ENCODE measurements around the gene B3GLCT.
"Not testable (repeated sequence)": the region's sequence is repeated elsewhere in the genome, so short reads cannot be mapped to it uniquely, and the experiment has no call there.

Gene B3GLCT

DNA sequence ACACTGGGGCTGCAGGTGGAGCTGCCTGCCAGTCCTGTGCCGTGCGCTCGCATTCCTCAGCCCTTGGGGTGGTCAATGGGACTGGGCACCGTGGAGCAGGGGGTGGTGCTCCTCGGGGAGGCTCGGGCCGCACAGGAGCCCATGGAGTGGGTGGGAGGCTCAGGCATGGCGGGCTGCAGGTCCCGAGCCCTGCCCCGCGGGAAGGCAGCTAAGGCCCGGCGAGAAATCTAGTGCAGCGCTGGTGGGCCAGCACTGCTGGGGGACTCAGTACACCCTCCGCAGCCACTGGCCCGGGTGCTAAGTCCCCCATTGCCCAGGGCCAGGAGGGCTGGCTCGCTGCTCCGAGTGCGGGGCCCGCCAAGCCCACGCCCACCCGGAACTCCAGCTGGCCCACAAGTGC, 139.8 kb downstream of the B3GLCT start:
- not testable (repeated sequence) for DNase-seq (ENCODE audit: low read depth in 2 of 2, low spot score in 1 of 2)

DNA sequence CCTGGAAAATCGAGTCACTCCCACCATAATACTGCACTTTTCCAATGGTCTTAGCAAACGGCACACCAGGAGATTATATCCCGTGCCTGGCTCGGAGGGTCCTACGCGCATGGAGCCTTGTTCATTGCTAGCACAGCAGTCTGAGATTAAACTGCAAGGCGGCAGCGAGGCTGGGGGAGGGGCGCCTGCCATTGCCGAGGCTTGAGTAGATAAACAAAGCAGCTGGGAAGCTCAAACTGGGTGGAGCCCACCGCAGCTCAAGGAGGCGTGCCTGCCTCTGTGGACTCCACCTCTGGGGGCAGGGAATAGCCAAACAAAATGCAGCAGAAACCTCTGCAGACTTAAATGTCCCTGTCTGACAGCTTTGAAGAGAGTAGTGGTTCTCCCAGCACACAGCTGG, 141.1 kb downstream of the B3GLCT start:
- not testable (repeated sequence) for DNase-seq (ENCODE audit: low read depth in 2 of 2, low spot score in 1 of 2)

DNA sequence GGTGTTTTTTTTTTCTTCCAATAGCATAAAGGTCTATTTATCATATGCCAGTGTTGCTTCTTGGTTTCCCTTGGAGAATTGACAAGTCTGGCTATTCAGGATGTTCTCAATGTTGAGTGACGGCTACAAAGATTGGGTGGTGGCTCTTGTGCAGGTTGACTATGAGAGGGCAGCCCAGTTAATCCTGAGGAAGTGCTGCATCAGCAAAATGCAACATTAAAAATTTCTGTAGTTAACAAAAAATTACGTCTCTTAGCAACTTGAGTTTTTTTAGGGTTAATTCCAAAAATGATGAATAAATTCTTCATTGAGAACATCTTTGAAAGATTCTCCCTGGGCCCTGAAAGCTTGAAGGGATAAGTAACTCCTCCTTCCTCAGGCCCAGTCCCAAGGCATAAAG, 147.1 kb downstream of the B3GLCT start:
- DNase-seq (ENCODE audit: low read depth in 2 of 2, low spot score in 1 of 2), result no peak

- no peak for DNase-seq (ENCODE audit: low read depth in 2 of 2, low spot score in 1 of 2)
Measured at GRCh38 chr13:31349156-31349555, 149.4 kb downstream of the B3GLCT start.

DNA sequence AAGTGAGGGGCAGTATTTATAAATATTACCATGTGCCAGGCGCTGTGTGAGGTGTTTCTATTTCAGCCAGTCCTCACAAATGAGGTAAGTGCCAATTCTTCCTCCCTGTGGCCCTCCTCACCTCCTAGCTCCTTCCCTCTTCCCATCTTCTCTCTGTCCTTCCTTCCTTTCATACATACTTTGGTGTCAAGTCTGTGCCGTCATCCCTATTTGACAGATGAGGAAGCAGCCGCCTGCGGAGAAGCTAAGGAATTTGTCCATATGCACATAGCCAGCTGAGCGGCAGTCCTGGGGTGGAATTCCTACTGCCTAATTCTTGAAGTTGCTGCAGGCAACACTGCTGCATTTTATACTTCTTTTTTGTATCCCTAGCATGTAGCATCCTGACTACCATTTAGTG, 150.8 kb downstream of the B3GLCT start:
- no peak for DNase-seq (ENCODE audit: low read depth in 2 of 2, low spot score in 1 of 2)

GRCh38 chr13:31351376-31351775, 151.6 kb downstream of the B3GLCT start:
- DNase-seq (ENCODE audit: low read depth in 2 of 2, low spot score in 1 of 2), result no peak

DNA sequence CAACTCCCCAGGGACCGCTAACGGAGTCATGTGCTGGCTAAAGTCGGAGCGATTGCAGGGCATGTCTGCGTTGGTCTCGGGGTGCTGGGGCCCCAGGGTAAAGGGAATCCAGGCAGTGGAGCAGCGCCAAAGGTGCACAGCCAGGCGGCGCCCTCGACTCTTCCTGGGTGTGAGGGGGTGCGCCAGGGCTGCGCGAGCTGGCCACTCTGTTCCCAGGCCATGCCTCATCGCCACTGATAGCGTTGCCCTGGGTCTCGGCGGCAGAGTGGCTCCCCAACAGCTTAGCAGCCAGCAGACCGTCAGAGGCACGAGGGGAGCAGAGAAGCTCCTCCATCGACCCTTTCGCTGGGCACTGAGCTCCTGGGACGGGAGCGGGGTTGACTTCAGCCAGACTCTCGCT, 152.7 kb downstream of the B3GLCT start:
- no peak for DNase-seq (ENCODE audit: low read depth in 2 of 2, low spot score in 1 of 2)

GRCh38 chr13:31355001-31355400, 155.2 kb downstream of the B3GLCT start:
- DNase-seq (ENCODE audit: low read depth in 2 of 2, low spot score in 1 of 2), result no peak

GRCh38 chr13:31356991-31357390, 157.2 kb downstream of the B3GLCT start:
- no peak for DNase-seq (ENCODE audit: low read depth in 2 of 2, low spot score in 1 of 2)

DNA sequence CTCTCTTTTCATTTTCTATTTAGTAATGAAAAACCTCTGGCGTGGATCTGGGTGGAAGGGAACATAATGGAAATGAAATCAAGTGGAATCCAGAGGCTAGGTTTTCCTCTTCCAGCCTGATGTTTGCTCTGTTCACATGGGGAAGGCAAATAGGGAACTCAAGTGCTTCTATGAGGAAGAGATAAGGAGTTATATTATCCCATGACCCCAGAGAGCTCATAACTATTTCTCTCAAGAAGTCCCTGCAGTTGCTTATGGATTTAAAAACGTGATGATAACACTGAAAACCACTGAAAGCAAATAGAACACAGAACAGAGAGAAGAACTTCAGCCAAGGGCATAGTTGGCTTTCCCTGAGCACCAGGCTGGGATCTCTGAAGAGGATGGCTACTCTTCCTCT, 157.8 kb downstream of the B3GLCT start:
- no peak for DNase-seq (ENCODE audit: low read depth in 2 of 2, low spot score in 1 of 2)

GRCh38 chr13:31361673-31362072, 161.9 kb downstream of the B3GLCT start:
- no peak for DNase-seq (ENCODE audit: low read depth in 2 of 2, low spot score in 1 of 2)

DNA sequence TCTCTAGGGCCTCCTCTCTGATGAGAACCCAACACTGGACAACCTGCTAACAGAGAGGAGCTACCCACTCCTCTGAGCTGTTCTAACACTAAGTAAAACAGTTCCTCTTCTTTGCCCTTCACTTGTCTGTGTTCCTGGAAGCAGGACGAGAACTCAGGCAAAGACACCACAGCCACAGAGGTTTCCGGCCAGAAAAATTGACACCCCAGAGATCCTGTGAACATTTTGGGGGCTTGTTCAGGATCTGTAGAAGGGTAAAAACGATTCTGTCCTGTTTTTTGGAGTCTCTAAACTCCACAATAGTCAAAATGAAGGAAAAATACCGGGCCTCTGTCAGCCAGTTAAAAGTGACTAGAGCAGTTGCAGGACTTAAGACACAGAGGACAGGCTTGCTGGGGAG, 165.9 kb downstream of the B3GLCT start:
- DNase-seq (ENCODE audit: low read depth in 2 of 2, low spot score in 1 of 2), result no peak

DNA sequence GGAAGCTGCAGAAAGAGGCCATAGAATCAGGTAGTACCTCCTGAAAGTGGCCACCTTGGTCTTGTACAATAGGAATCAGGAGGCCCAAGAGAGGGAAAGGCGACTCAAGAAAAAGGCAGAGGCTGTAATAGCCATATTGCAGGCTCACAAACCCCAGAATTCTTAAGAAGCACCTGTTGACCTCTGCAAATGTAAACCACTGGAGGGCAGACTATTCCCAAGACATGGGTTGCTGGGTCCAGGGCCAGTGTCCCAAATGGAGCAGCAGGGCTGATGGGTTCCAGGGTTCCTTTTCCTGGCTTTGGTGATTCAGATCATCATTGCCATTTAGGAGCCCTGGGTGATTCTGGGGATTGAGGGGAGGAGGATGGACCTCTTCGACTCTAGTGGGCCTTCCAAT, 167.6 kb downstream of the B3GLCT start:
- no peak for DNase-seq (ENCODE audit: low read depth in 2 of 2, low spot score in 1 of 2)

DNA sequence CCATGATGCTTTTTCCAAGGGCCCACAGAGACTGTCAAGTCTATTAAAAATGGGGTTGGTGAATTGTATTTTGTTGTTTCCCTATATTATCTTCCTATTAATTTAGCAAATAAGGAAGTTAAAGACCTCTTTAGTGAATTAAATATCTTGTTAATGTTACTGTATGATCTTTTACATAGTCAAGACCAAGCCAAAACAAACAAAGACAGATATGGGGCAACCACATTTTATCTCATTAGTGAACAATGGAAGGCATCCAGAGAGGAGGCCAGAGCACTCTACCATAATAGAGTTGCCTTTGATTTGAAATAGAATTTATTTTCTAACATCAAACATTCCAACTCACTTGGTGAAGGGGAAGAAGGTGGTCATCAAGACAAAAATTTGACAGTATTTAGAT, 169.4 kb downstream of the B3GLCT start:
- DNase-seq (ENCODE audit: low read depth in 2 of 2, low spot score in 1 of 2), result no peak

- DNase-seq (ENCODE audit: low read depth in 2 of 2, low spot score in 1 of 2), result no peak
Measured at GRCh38 chr13:31372454-31372853, 172.7 kb downstream of the B3GLCT start.

- DNase-seq (ENCODE audit: low read depth in 2 of 2, low spot score in 1 of 2), result no peak
Measured at GRCh38 chr13:31374682-31375081, 174.9 kb downstream of the B3GLCT start.

GRCh38 chr13:31377946-31378345, 178.2 kb downstream of the B3GLCT start:
- DNase-seq (ENCODE audit: low read depth in 2 of 2, low spot score in 1 of 2), result no peak

DNA sequence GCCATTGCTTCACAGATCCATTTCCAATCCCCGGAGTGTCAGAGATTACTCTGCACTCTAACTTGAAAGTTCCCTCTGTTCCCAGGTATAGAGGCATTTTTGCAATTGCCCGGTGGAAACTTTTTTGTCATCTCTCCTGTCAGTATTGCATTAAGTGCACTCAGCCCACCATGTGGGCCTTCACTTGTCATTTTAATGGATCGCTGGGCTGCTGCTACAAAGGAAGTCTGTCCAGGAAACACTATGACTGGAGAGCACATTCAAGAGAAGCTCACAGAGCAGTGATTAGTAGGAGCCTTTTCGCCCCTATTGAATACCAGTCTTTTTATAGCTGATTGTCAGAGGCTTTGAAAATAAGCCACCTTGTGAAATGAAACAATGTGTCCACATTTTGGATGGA, 180.9 kb downstream of the B3GLCT start:
- DNase-seq (ENCODE audit: low read depth in 2 of 2, low spot score in 1 of 2), result no peak

Measured in stimulated activated CD8-positive, alpha-beta memory T cell treated with anti-CD3 and anti-CD28 coated beads, Interleukin-4, amount 100 ng/mL, for 4 hours (primary cell).